Panc1 (cell line): Measurements from ENCODE around the gene PDS5A. TPM values are rescaled to one million over a fixed set of nuclear protein-coding genes. Genes with fewer than 3 reads are reported as not detected.

Source experiments
- ATAC-seq: fragments of 200-7000 bp; cut with Tn5 transposase; 2 replicates; pipeline ENCODE4 v1.9.1; 2020; ENCODE audit warnings: mild to moderate bottlenecking, moderate library complexity
- BruUV-seq: library from RNA; stranded (reverse); fragments of 400-500 nt; replicated peaks from 2 replicates; lab custom pipeline; 2021; lab: Mats Ljungman, UMichigan
- CTCF ChIA-PET: fragments of 300-600 bp; sonication (Branson Sonifier 250); formaldehyde crosslinking; loops from one replicate; lab custom pipeline; 2022; ENCODE audit warnings: antibody characterized with exemption; lab: Charles Lee
- POLR2A ChIA-PET: fragments of 300-600 bp; sonication (Branson Sonifier 250); formaldehyde crosslinking; loops from one replicate; lab custom pipeline; 2022; ENCODE audit warnings: antibody characterized with exemption; lab: Charles Lee
- DNase-seq: peaks from one replicate; pipeline ENCODE4 v3.0.0-alpha.2; 2010; ENCODE audit warnings: low read depth, low spot score
- H3K27ac ChIP-seq: 2 replicates; pipeline ENCODE4 v1.5.1; 2011; ENCODE audit warnings: mild to moderate bottlenecking, low read length, inconsistent platforms
- H3K27me3 ChIP-seq: fragments of 200-500 bp; sonication (Bioruptor generic); 2 replicates; pipeline ENCODE4 v1.6.0; 2014; ENCODE audit warnings: low read length, inconsistent platforms; ENCODE audit not compliant: control insufficient read depth, insufficient read depth
- H3K36me3 ChIP-seq: fragments of 200-500 bp; sonication (Bioruptor generic); 2 replicates; pipeline ENCODE4 v1.5.1; 2014; ENCODE audit warnings: inconsistent platforms, mild to moderate bottlenecking, low read length, moderate library complexity; ENCODE audit not compliant: control insufficient read depth, insufficient read depth
- H3K4me1 ChIP-seq: 2 replicates; pipeline ENCODE4 v1.5.1; 2011; ENCODE audit warnings: inconsistent platforms, mild to moderate bottlenecking, low read length, moderate library complexity; ENCODE audit not compliant: control insufficient read depth, insufficient read depth
- H3K4me3 ChIP-seq, 2 experiments: 2 replicates each; pipeline ENCODE4 v1.5.1; 2011 to 2012; ENCODE audit warnings: low read depth in 2 of 2, low read length in 2 of 2, mild to moderate bottlenecking in 2 of 2, inconsistent platforms in 1 of 2, moderate library complexity in 1 of 2
- H3K9me3 ChIP-seq: fragments of 200-500 bp; sonication (Bioruptor generic); 2 replicates; pipeline ENCODE4 v1.5.1; 2014; ENCODE audit warnings: low read depth, mild to moderate bottlenecking, inconsistent platforms, low read length, moderate library complexity; ENCODE audit not compliant: control insufficient read depth, insufficient read depth
- POLR2AphosphoS5 ChIP-seq: IDR thresholded peaks from 2 replicates; pipeline ENCODE4 v1.6.1; 2012; ENCODE audit warnings: mild to moderate bottlenecking, low read depth, low read length, moderate library complexity
- SIN3A ChIP-seq: IDR thresholded peaks from 2 replicates; pipeline ENCODE4 v1.6.1; 2012; ENCODE audit warnings: low read depth, mild to moderate bottlenecking, low read length, moderate library complexity, borderline replicate concordance; ENCODE audit not compliant: insufficient read depth
- TCF7L2 ChIP-seq: IDR thresholded peaks from 2 replicates; pipeline ENCODE4 v1.6.1; 2011; ENCODE audit warnings: mild to moderate bottlenecking, low read depth, low read length, inconsistent platforms
- in situ Hi-C: cut with HindIII; loops from 2 replicates; pipeline ENCODE4 v1.10.0; 2016; ENCODE audit warnings: low sequenced_read_pairs, low pct_unique_long_range_greater_than_20kb
- intact Hi-C: fragments of 100-400 bp; cut with micrococcal nuclease; formaldehyde crosslinking; loops from one replicate; pipeline ENCODE4 v1.10.0; 2022; ENCODE audit not compliant: unreplicated experiment
- total RNA-seq: library from RNA; stranded (reverse); gene quantifications from one replicate; pipeline ENCODE4 v1.2.1, GENCODE V29; 2021; ENCODE audit not compliant: unreplicated experiment
- TF ChIP-seq, protein P1 (sequence below), 2 experiments: IDR thresholded peaks; 2 replicates each; pipeline ENCODE4 v1.6.1; 2011 to 2012; ENCODE audit warnings: low read depth in 2 of 2, control low read depth in 1 of 2, low read length in 1 of 2, mild to moderate bottlenecking in 1 of 2, moderate library complexity in 1 of 2; ENCODE audit not compliant: insufficient read depth in 1 of 2
- TF ChIP-seq, protein P2 (sequence below): fragments of 450-650 bp; IDR thresholded peaks from 2 replicates; pipeline ENCODE4 v1.5.1; 2017; ENCODE audit warnings: mild to moderate bottlenecking

Gene PDS5A
- total RNA-seq, 1 experiment from 2014 or later: 69.2 TPM

DNA sequence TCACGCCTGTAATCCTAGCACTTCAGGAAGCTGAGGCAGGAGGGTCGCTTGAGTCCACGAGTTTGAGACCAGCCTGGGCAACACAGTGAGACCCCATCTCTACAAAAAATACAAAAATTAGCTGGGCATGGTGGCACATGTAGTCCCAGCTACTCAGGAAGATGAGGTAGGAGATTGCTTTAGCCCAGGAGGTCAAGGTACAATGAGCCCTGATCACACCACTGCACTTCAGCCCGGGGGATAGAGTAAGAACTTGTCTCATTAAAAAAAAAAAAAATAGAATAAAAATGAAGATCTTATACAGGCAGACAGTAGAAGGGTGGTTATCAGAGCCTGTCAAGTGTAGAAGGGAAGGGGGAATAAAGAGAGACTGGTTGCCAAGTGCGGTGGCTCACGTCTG lies 116.9 kb downstream of the PDS5A start:
- H3K36me3 ChIP-seq: peaks cover 15% of the 10 kb centered on the region
- in situ Hi-C loops (no loop called here), intact Hi-C loops (no loop called here)
- no peak for TF ChIP-seq SIN3A
- TF ChIP-seq, protein P1, sequence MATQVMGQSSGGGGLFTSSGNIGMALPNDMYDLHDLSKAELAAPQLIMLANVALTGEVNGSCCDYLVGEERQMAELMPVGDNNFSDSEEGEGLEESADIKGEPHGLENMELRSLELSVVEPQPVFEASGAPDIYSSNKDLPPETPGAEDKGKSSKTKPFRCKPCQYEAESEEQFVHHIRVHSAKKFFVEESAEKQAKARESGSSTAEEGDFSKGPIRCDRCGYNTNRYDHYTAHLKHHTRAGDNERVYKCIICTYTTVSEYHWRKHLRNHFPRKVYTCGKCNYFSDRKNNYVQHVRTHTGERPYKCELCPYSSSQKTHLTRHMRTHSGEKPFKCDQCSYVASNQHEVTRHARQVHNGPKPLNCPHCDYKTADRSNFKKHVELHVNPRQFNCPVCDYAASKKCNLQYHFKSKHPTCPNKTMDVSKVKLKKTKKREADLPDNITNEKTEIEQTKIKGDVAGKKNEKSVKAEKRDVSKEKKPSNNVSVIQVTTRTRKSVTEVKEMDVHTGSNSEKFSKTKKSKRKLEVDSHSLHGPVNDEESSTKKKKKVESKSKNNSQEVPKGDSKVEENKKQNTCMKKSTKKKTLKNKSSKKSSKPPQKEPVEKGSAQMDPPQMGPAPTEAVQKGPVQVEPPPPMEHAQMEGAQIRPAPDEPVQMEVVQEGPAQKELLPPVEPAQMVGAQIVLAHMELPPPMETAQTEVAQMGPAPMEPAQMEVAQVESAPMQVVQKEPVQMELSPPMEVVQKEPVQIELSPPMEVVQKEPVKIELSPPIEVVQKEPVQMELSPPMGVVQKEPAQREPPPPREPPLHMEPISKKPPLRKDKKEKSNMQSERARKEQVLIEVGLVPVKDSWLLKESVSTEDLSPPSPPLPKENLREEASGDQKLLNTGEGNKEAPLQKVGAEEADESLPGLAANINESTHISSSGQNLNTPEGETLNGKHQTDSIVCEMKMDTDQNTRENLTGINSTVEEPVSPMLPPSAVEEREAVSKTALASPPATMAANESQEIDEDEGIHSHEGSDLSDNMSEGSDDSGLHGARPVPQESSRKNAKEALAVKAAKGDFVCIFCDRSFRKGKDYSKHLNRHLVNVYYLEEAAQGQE (IDR thresholded peaks at IDR 0.05; ENCODE audit: insufficient read depth in 1 of 2, low read depth in 2 of 2, low read length in 1 of 2): no peak
- TF ChIP-seq POLR2AphosphoS5: no peak
- TF ChIP-seq, protein P2, sequence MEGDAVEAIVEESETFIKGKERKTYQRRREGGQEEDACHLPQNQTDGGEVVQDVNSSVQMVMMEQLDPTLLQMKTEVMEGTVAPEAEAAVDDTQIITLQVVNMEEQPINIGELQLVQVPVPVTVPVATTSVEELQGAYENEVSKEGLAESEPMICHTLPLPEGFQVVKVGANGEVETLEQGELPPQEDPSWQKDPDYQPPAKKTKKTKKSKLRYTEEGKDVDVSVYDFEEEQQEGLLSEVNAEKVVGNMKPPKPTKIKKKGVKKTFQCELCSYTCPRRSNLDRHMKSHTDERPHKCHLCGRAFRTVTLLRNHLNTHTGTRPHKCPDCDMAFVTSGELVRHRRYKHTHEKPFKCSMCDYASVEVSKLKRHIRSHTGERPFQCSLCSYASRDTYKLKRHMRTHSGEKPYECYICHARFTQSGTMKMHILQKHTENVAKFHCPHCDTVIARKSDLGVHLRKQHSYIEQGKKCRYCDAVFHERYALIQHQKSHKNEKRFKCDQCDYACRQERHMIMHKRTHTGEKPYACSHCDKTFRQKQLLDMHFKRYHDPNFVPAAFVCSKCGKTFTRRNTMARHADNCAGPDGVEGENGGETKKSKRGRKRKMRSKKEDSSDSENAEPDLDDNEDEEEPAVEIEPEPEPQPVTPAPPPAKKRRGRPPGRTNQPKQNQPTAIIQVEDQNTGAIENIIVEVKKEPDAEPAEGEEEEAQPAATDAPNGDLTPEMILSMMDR: no peak
- no peak for TF ChIP-seq TCF7L2
- no peaks in the 10 kb centered on the region for H3K4me1 ChIP-seq
- H3K27ac ChIP-seq: no peak overlapping the region
- ChIA-PET CTCF (no interaction called here), POLR2A (no interaction called here)
- H3K4me3 ChIP-seq: no peak overlapping the region
- H3K9me3 ChIP-seq: no peaks in the 10 kb centered on the region
- BruUV-seq: no TSS peak
- ATAC-seq (no peak), DNase-seq (no peak)
- no peaks in the 10 kb centered on the region for H3K27me3 ChIP-seq

DNA sequence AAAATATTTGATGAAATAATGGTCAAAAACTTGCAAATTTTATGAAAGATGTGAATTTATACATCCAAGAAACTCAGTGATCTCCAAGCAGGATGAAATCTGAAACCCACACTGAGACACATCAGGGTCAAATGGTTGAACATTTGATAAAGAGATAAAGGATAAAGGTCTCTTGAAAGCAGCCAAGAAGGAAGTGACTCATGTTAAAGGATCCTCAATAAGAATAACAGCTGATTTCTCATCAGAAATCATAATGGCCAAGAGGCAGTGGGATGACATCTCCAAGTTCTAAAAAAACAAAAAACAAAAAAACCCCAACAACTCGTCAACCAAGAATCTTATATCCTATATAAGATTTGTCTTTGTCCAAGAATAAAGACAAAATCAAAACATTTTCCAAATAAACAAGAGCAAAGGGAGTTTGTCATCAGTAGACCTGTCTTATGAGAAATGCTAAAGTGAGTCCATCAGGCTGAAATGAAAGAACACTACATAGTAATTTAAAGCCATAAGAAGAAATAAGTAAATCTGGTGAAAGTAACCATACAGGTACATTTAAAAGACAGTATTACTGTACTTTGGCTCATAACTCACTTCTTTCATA lies 121.7 kb downstream of the PDS5A start:
- DNase-seq (peak; percentile 5), ATAC-seq (no peak)
- CTCF ChIA-PET: no interaction called here
- H3K9me3 ChIP-seq: no peaks in the 10 kb centered on the region
- no peak overlapping the region for H3K27ac ChIP-seq
- no TSS peak for BruUV-seq
- H3K36me3 ChIP-seq: peaks cover 7% of the 10 kb centered on the region
- no peaks in the 10 kb centered on the region for H3K4me1 ChIP-seq
- intact Hi-C loops: no loop called here
- TF ChIP-seq, protein P1 (IDR thresholded peaks at IDR 0.05; ENCODE audit: insufficient read depth in 1 of 2, low read depth in 2 of 2, low read length in 1 of 2): no peak
- TF ChIP-seq SIN3A (no peak), POLR2AphosphoS5 (no peak), TCF7L2 (no peak)
- TF ChIP-seq, protein P2: no peak
- POLR2A ChIA-PET: no interaction called here
- in situ Hi-C loops: no loop called here
- H3K27me3 ChIP-seq: no peaks in the 10 kb centered on the region
- no peak overlapping the region for H3K4me3 ChIP-seq
